OCI-LY3 (cell line): ENCODE results near the gene OR56B4.
"Not testable (repeated sequence)": the region's sequence is repeated elsewhere in the genome, so short reads cannot be mapped to it uniquely, and the experiment has no call there.

Source experiments
- H2AFZ ChIP-seq: fragments of 200-600, 300-600 bp; shearing (Covaris generic); 2 replicates; pipeline ENCODE4 v1.6.0; 2014; ENCODE audit warnings: antibody characterized with exemption, low read depth, low read length
- H3K27ac ChIP-seq: fragments of 200-600, 300-600 bp; sonication (generic); 2 replicates; pipeline ENCODE4 v1.5.1; 2014; ENCODE audit warnings: mild to moderate bottlenecking, low read length, moderate library complexity, mixed read lengths
- H3K27me3 ChIP-seq: fragments of 200-600, 300-600 bp; sonication (generic); 2 replicates; pipeline ENCODE4 v1.6.1; 2014; ENCODE audit warnings: low read depth, low read length, mixed read lengths
- H3K36me3 ChIP-seq: fragments of 200-600, 300-600 bp; sonication (generic); replicated peaks from 2 replicates; pipeline ENCODE3; 2014; ENCODE audit warnings: low read depth, low read length, mixed read lengths
- H3K4me1 ChIP-seq: fragments of 300-600, 200-600 bp; sonication (generic); 2 replicates; pipeline ENCODE4 v1.6.1; 2014; ENCODE audit warnings: low read length, mixed read lengths
- H3K4me2 ChIP-seq: fragments of 200-600, 300-600 bp; sonication (generic); 2 replicates; pipeline ENCODE4 v1.6.1; 2014; ENCODE audit warnings: low read length, mixed read lengths
- H3K4me3 ChIP-seq: fragments of 300-600, 200-600 bp; sonication (generic); 2 replicates; pipeline ENCODE4 v1.5.1; 2014; ENCODE audit warnings: antibody characterized with exemption, mild to moderate bottlenecking, low read length, moderate library complexity
- H3K79me2 ChIP-seq: fragments of 300-600, 200-600 bp; shearing (Covaris generic); 2 replicates; pipeline ENCODE4 v1.6.1; 2014; ENCODE audit warnings: mild to moderate bottlenecking, low read length, mixed read lengths
- H3K9ac ChIP-seq: fragments of 300-600, 200-600 bp; shearing (Covaris generic); 2 replicates; pipeline ENCODE4 v1.6.0; 2014; ENCODE audit warnings: mild to moderate bottlenecking, low read length, moderate library complexity
- H3K9me3 ChIP-seq: fragments of 200-600, 300-600 bp; shearing (Covaris generic); 2 replicates; pipeline ENCODE4 v1.6.1; 2014; ENCODE audit warnings: low read length, mixed read lengths; ENCODE audit not compliant: insufficient read depth
- H4K20me1 ChIP-seq: fragments of 200-600, 300-600 bp; sonication (generic); 2 replicates; pipeline ENCODE4 v1.6.1; 2016; ENCODE audit warnings: low read length, mixed read lengths; ENCODE audit not compliant: insufficient read depth
- CTCF ChIP-seq: fragments of 200-600, 300-600 bp; sonication (generic); IDR thresholded peaks from 2 replicates; pipeline ENCODE4 v1.5.1; 2014; ENCODE audit warnings: antibody characterized with exemption, low read length, low read depth
- EZH2phosphoT487 ChIP-seq: fragments of 200-600 bp; shearing (Covaris generic); IDR thresholded peaks from 2 replicates; pipeline ENCODE4 v1.6.1; 2018; ENCODE audit warnings: antibody characterized with exemption, mixed run types, low read depth

OR56B4 gene

GRCh38 chr11:6142936-6143335, 35.5 kb downstream of the OR56B4 start:
- Histone ChIP-seq H3K4me2 (no peak overlapping the region), H3K4me3 (no peak overlapping the region), H4K20me1 (no peaks in the 10 kb centered on the region), H3K27ac (no peak overlapping the region), H3K9ac (no peak overlapping the region), H2AFZ (no peak overlapping the region), H3K36me3 (no peaks in the 10 kb centered on the region), H3K4me1 (no peaks in the 10 kb centered on the region), H3K79me2 (no peaks in the 10 kb centered on the region), H3K27me3 (peaks cover 19% of the 10 kb centered on the region), H3K9me3 (no peaks in the 10 kb centered on the region)
- TF ChIP-seq CTCF: no peak
- TF ChIP-seq EZH2phosphoT487: no peak

GRCh38 chr11:6143737-6144136, 36.3 kb downstream of the OR56B4 start:
- H3K9me3 ChIP-seq, H3K79me2 ChIP-seq, H3K4me3 ChIP-seq, H3K27ac ChIP-seq, H3K4me2 ChIP-seq, H2AFZ ChIP-seq, H3K9ac ChIP-seq, H3K36me3 ChIP-seq, H3K4me1 ChIP-seq, H4K20me1 ChIP-seq: not testable (repeated sequence)
- H3K27me3 ChIP-seq: peaks cover 19% of the 10 kb centered on the region

- Histone ChIP-seq H3K79me2 (no peaks in the 10 kb centered on the region), H3K27me3 (no peaks in the 10 kb centered on the region; the same call in 1 of the 2 replicates), H3K9ac (no peak overlapping the region), H3K4me1 (no peaks in the 10 kb centered on the region), H3K9me3 (no peaks in the 10 kb centered on the region), H3K27ac (no peak overlapping the region), H3K4me2 (no peak overlapping the region), H3K36me3 (no peaks in the 10 kb centered on the region), H2AFZ (no peak overlapping the region), H3K4me3 (no peak overlapping the region), H4K20me1 (no peaks in the 10 kb centered on the region)
- no peak for TF ChIP-seq EZH2phosphoT487
- TF ChIP-seq CTCF: no peak
These were observed 43.6 kb downstream of the OR56B4 start for GRCh38 chr11:6151117-6151516.

- Histone ChIP-seq H3K4me1 (no peaks in the 10 kb centered on the region), H3K4me2 (no peak overlapping the region), H2AFZ (no peak overlapping the region), H3K4me3 (no peak overlapping the region), H3K9me3 (no peaks in the 10 kb centered on the region), H3K36me3 (no peaks in the 10 kb centered on the region), H3K9ac (no peak overlapping the region), H3K27me3 (no peaks in the 10 kb centered on the region; the same call in 1 of the 2 replicates), H3K27ac (no peak overlapping the region), H3K79me2 (no peaks in the 10 kb centered on the region), H4K20me1 (no peaks in the 10 kb centered on the region)
- TF ChIP-seq CTCF (no peak), EZH2phosphoT487 (no peak)
These were observed 44.6 kb downstream of the OR56B4 start for GRCh38 chr11:6152126-6152525.
